ENCODE data around the gene CYCS.

GRCh38 chr7:25087855-25088254 lies 37.2 kb downstream of the CYCS start:
- TF ChIP-seq CTCF (IDR thresholded peaks at IDR 0.05) (no peak), POLR2A (IDR thresholded peaks at IDR 0.05) (no peak)
